Hypothalamus (tissue), 51 donors: Measurements from ENCODE around the gene CISD2.
"Not testable (repeated sequence)": the region's sequence is repeated elsewhere in the genome, so short reads cannot be mapped to it uniquely, and the experiment has no call there.

Source experiments
- DNase-seq, 51 donors: peaks; one replicate each; lab custom pipeline; 2025; lab: John Stamatoyannopoulos, UW

The CISD2 gene

GRCh38 chr4:102901804-102902203, 33.0 kb downstream of the CISD2 start:
- no peak for DNase-seq

GRCh38 chr4:102918859-102919258, 50.1 kb downstream of the CISD2 start:
- no peak for DNase-seq

- DNase-seq = not testable (repeated sequence)
These were observed 50.9 kb downstream of the CISD2 start for GRCh38 chr4:102919697-102920096.

GRCh38 chr4:102935716-102936115, 66.9 kb downstream of the CISD2 start:
- no peak for DNase-seq

- not testable (repeated sequence) for DNase-seq
These were observed 69.3 kb downstream of the CISD2 start for GRCh38 chr4:102938063-102938462.
